Liver (tissue), 9 donors: ENCODE results near the gene AHCY. TPM values are rescaled to one million over a fixed set of nuclear protein-coding genes. Genes with fewer than 3 reads are reported as not detected.

Experiments
- DNase-seq: peaks from one replicate; pipeline ENCODE4 v3.0.0-alpha.2; 2017; ENCODE audit warnings: low spot score
- H3K27ac ChIP-seq, 2 donors: one replicate each; pipeline ENCODE4 v1.7.0; 2013; ENCODE audit warnings: inconsistent platforms in 2 of 2, low read length in 2 of 2, control low read depth in 1 of 2, low read depth in 1 of 2, mild to moderate bottlenecking in 1 of 2
- H3K27me3 ChIP-seq, 4 donors: one replicate each; pipeline versions ENCODE4 v1.6.1 to v1.7.0; 2013; ENCODE audit warnings: low read length in 3 of 4, inconsistent platforms in 1 of 4, mild to moderate bottlenecking in 1 of 4, moderate library complexity in 1 of 4; ENCODE audit not compliant: control insufficient read depth in 4 of 4, insufficient read depth in 4 of 4
- H3K36me3 ChIP-seq, 4 donors: one replicate each; pipeline versions ENCODE4 v1.6.1 to v1.7.0; 2013; ENCODE audit warnings: low read length in 3 of 4, mild to moderate bottlenecking in 3 of 4, low read depth in 1 of 4, moderate library complexity in 1 of 4; ENCODE audit not compliant: control insufficient read depth in 4 of 4, insufficient read depth in 3 of 4
- H3K4me1 ChIP-seq, 4 donors: one replicate each; pipeline versions ENCODE4 v1.6.1 to v1.7.0; 2013; ENCODE audit warnings: low read length in 3 of 4, mild to moderate bottlenecking in 3 of 4, moderate library complexity in 1 of 4; ENCODE audit not compliant: control insufficient read depth in 4 of 4, insufficient read depth in 4 of 4
- H3K4me3 ChIP-seq, 3 donors: one replicate each; pipeline versions ENCODE4 v1.6.1 to v1.7.0; 2013; ENCODE audit warnings: low read length in 3 of 3, control low read depth in 1 of 3, low read depth in 1 of 3, mild to moderate bottlenecking in 1 of 3
- H3K9ac ChIP-seq, 2 donors: one replicate each; pipeline ENCODE4 v1.7.0; 2013; ENCODE audit warnings: low read length in 2 of 2, mild to moderate bottlenecking in 2 of 2, moderate library complexity in 2 of 2, control low read depth in 1 of 2, low read depth in 1 of 2
- H3K9me3 ChIP-seq, 4 donors: one replicate each; pipeline versions ENCODE4 v1.6.1 to v1.7.0; 2013; ENCODE audit warnings: low read length in 3 of 4; ENCODE audit not compliant: control insufficient read depth in 4 of 4
- EGR1 ChIP-seq, 2 donors: IDR thresholded peaks; 2 replicates each; pipeline ENCODE4 v1.6.1; 2016 to 2018; ENCODE audit warnings: antibody characterized with exemption in 2 of 2, low read depth in 2 of 2
- FOXA1 ChIP-seq: IDR thresholded peaks from 2 replicates; pipeline ENCODE4 v1.6.1; 2016; ENCODE audit warnings: antibody characterized with exemption
- FOXA2 ChIP-seq: IDR thresholded peaks from 2 replicates; pipeline ENCODE4 v1.6.1; 2016; ENCODE audit warnings: antibody characterized with exemption
- GABPA ChIP-seq, 2 donors: IDR thresholded peaks in 1 of 2; conservative IDR thresholded peaks in 1 of 2; 2 replicates each; pipeline ENCODE4 v1.6.1; 2016; ENCODE audit warnings: antibody characterized with exemption in 2 of 2, mild to moderate bottlenecking in 1 of 2, moderate library complexity in 1 of 2
- HNF4A ChIP-seq, 2 donors: conservative IDR thresholded peaks; 2 replicates each; pipeline ENCODE4 v1.6.1; 2016; ENCODE audit warnings: antibody characterized with exemption in 2 of 2, mild to moderate bottlenecking in 2 of 2
- HNF4G ChIP-seq: IDR thresholded peaks from 2 replicates; pipeline ENCODE4 v1.6.1; 2016; ENCODE audit warnings: antibody characterized with exemption
- JUND ChIP-seq, 2 donors: IDR thresholded peaks; 2 replicates each; pipeline ENCODE4 v1.6.1; 2016; ENCODE audit warnings: antibody characterized with exemption in 2 of 2
- MAX ChIP-seq: IDR thresholded peaks from 2 replicates; pipeline ENCODE4 v1.6.1; 2016; ENCODE audit warnings: antibody characterized with exemption
- NR2F2 ChIP-seq: IDR thresholded peaks from 2 replicates; pipeline ENCODE4 v1.6.1; 2016; ENCODE audit warnings: antibody characterized with exemption
- RAD21 ChIP-seq, 2 donors: IDR thresholded peaks; 2 replicates each; pipeline ENCODE4 v1.6.1; 2016; ENCODE audit warnings: antibody characterized with exemption in 2 of 2, mild to moderate bottlenecking in 2 of 2
- RXRA ChIP-seq, 2 donors: IDR thresholded peaks; 2 replicates each; pipeline ENCODE4 v1.6.1; 2017 to 2018; ENCODE audit warnings: antibody characterized with exemption in 2 of 2, mild to moderate bottlenecking in 1 of 2
- SP1 ChIP-seq: IDR thresholded peaks from 2 replicates; pipeline ENCODE4 v1.6.1; 2018; ENCODE audit warnings: antibody characterized with exemption, mild to moderate bottlenecking
- TAF1 ChIP-seq: conservative IDR thresholded peaks from 2 replicates; pipeline ENCODE4 v1.6.1; 2016; ENCODE audit warnings: antibody characterized with exemption, mild to moderate bottlenecking
- YY1 ChIP-seq: IDR thresholded peaks from 2 replicates; pipeline ENCODE4 v1.6.1; 2016; ENCODE audit warnings: antibody characterized with exemption, mild to moderate bottlenecking
- ZBTB33 ChIP-seq: IDR thresholded peaks from 2 replicates; pipeline ENCODE4 v1.6.1; 2016; ENCODE audit warnings: antibody characterized with exemption
- WGBS: extraction: QIAGEN DNeasy Blood & Tissue Kit; methylation state at CpG from one replicate; pipeline ENCODE4 v1.1.7; 2013; 5-methylcytosine and 5-hydroxymethylcytosine counted together
- polyA plus RNA-seq, 2 donors: library from polyadenylated mRNA; stranded (reverse) in 1 of 2; unstranded in 1 of 2; fragments of 200-250 nt in 1 of 2; fragments of >200 nt in 1 of 2; fragmentation: Nextera tagmentation in 1 of 2; extraction: Ambion mirVana in 1 of 2; gene quantifications; one replicate each; pipeline versions ENCODE4 v1.2.1 to v1.2.3, GENCODE V29; 2013 to 2015
- total RNA-seq, 2 donors: library from RNA; depleted of rRNA; stranded (reverse); fragments of >200 nt; gene quantifications; one replicate each; pipeline ENCODE4 v1.2.3, GENCODE V29; 2014
- TF ChIP-seq, protein P1 (sequence below): fragments of 150-350 bp; IDR thresholded peaks from 2 replicates; pipeline ENCODE4 v1.5.1; 2017; ENCODE audit warnings: improper control_type of control experiment, low read depth, low read length; ENCODE audit not compliant: missing input control
- TF ChIP-seq, protein P2 (sequence below): IDR thresholded peaks from 2 replicates; pipeline ENCODE4 v1.6.1; 2016; ENCODE audit warnings: antibody characterized with exemption
- TF ChIP-seq, protein P3 (sequence below): IDR thresholded peaks from 2 replicates; pipeline ENCODE4 v1.6.1; 2016; ENCODE audit warnings: antibody characterized with exemption, mild to moderate bottlenecking
- donor health status: healthy.
- donor health status: healthy.
- donor health status: healthy.
- donor health status: healthy.
- donor health status: healthy.

AHCY gene
- total and polyA plus RNA-seq, 4 donors, result 56.0 to 138 (median 113) TPM

- no peaks in the 10 kb centered on the region for H3K4me1 ChIP-seq
- H3K36me3 ChIP-seq, result no peaks in the 10 kb centered on the region
- H3K9me3 ChIP-seq, result no peaks in the 10 kb centered on the region
- no peak overlapping the region for H3K4me3 ChIP-seq
- 98% methylated on average over 1 of the region's 1 CpG for WGBS
- no peak overlapping the region for H3K27ac ChIP-seq
- DNase-seq, result no peak
- no peaks in the 10 kb centered on the region for H3K27me3 ChIP-seq
- no peak overlapping the region for H3K9ac ChIP-seq
- TF ChIP-seq GABPA (IDR thresholded peaks at IDR 0.05 in 1 of 2, conservative IDR thresholded peaks at IDR 0.05 in 1 of 2) (no peak), HNF4G (no peak), FOXA2 (no peak), MAX (no peak), EGR1 (IDR thresholded peaks at IDR 0.05; ENCODE audit: low read depth in 2 of 2) (no peak), FOXA1 (no peak), HNF4A (conservative IDR thresholded peaks at IDR 0.05) (no peak), SP1 (no peak), NR2F2 (no peak)
Measured at GRCh38 chr20:34240121-34240520, 63.0 kb downstream of the AHCY start.

GRCh38 chr20:34237942-34238341, 65.2 kb downstream of the AHCY start:
- H3K4me3 ChIP-seq, result no peak overlapping the region
- H3K36me3 ChIP-seq, result no peaks in the 10 kb centered on the region
- H3K4me1 ChIP-seq, result no peaks in the 10 kb centered on the region
- WGBS, result 91% methylated on average over 2 of the region's 2 CpGs
- TF ChIP-seq GABPA (IDR thresholded peaks at IDR 0.05 in 1 of 2, conservative IDR thresholded peaks at IDR 0.05 in 1 of 2) (no peak), RXRA (IDR thresholded peaks at IDR 0.05) (no peak), FOXA1 (no peak), YY1 (no peak), HNF4G (no peak), ZBTB33 (no peak), TAF1 (no peak), NR2F2 (no peak), FOXA2 (no peak), RAD21 (IDR thresholded peaks at IDR 0.05) (no peak), JUND (IDR thresholded peaks at IDR 0.05) (no peak), SP1 (no peak), HNF4A (conservative IDR thresholded peaks at IDR 0.05) (no peak), MAX (no peak), EGR1 (IDR thresholded peaks at IDR 0.05; ENCODE audit: low read depth in 2 of 2) (no peak)
- TF ChIP-seq, protein P1, sequence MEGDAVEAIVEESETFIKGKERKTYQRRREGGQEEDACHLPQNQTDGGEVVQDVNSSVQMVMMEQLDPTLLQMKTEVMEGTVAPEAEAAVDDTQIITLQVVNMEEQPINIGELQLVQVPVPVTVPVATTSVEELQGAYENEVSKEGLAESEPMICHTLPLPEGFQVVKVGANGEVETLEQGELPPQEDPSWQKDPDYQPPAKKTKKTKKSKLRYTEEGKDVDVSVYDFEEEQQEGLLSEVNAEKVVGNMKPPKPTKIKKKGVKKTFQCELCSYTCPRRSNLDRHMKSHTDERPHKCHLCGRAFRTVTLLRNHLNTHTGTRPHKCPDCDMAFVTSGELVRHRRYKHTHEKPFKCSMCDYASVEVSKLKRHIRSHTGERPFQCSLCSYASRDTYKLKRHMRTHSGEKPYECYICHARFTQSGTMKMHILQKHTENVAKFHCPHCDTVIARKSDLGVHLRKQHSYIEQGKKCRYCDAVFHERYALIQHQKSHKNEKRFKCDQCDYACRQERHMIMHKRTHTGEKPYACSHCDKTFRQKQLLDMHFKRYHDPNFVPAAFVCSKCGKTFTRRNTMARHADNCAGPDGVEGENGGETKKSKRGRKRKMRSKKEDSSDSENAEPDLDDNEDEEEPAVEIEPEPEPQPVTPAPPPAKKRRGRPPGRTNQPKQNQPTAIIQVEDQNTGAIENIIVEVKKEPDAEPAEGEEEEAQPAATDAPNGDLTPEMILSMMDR, result no peak
- TF ChIP-seq, protein P2, sequence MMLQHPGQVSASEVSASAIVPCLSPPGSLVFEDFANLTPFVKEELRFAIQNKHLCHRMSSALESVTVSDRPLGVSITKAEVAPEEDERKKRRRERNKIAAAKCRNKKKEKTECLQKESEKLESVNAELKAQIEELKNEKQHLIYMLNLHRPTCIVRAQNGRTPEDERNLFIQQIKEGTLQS, result no peak
- TF ChIP-seq, protein P3, sequence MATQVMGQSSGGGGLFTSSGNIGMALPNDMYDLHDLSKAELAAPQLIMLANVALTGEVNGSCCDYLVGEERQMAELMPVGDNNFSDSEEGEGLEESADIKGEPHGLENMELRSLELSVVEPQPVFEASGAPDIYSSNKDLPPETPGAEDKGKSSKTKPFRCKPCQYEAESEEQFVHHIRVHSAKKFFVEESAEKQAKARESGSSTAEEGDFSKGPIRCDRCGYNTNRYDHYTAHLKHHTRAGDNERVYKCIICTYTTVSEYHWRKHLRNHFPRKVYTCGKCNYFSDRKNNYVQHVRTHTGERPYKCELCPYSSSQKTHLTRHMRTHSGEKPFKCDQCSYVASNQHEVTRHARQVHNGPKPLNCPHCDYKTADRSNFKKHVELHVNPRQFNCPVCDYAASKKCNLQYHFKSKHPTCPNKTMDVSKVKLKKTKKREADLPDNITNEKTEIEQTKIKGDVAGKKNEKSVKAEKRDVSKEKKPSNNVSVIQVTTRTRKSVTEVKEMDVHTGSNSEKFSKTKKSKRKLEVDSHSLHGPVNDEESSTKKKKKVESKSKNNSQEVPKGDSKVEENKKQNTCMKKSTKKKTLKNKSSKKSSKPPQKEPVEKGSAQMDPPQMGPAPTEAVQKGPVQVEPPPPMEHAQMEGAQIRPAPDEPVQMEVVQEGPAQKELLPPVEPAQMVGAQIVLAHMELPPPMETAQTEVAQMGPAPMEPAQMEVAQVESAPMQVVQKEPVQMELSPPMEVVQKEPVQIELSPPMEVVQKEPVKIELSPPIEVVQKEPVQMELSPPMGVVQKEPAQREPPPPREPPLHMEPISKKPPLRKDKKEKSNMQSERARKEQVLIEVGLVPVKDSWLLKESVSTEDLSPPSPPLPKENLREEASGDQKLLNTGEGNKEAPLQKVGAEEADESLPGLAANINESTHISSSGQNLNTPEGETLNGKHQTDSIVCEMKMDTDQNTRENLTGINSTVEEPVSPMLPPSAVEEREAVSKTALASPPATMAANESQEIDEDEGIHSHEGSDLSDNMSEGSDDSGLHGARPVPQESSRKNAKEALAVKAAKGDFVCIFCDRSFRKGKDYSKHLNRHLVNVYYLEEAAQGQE, result no peak
- H3K27me3 ChIP-seq, result no peaks in the 10 kb centered on the region
- no peak overlapping the region for H3K27ac ChIP-seq
- H3K9ac ChIP-seq, result no peak overlapping the region
- H3K9me3 ChIP-seq, result no peaks in the 10 kb centered on the region
- DNase-seq, result no peak
